Adrenal gland (tissue), 12 donors: ENCODE data around the gene SULT1A1. TPM values are rescaled to one million over a fixed set of nuclear protein-coding genes. Genes with fewer than 3 reads are reported as not detected.

Source experiments
- DNase-seq, 7 donors: peaks; one replicate each; pipeline ENCODE4 v3.0.0-alpha.2; 2019 to 2020
- H3K27ac ChIP-seq, 5 donors: fragments of 200-600 bp; sonication (generic) in 4 of 5; 1 replicate in 3 of 5; 2 replicates in 2 of 5; pipeline versions ENCODE4 v1.5.1 to v1.8.0; 2016 to 2020; ENCODE audit warnings: mild to moderate bottlenecking in 1 of 5
- H3K27me3 ChIP-seq: fragments of 200-600 bp; 2 replicates; pipeline ENCODE4 v1.8.0; 2021
- H3K36me3 ChIP-seq, 2 donors: fragments of 200-600 bp; replicated peaks in 1 of 2; 1 replicate in 1 of 2; 2 replicates in 1 of 2; pipeline versions ENCODE4 v1.5.1 to v1.8.0; 2018 to 2022
- H3K4me1 ChIP-seq, 2 donors: fragments of 200-600 bp; replicated peaks in 1 of 2; 1 replicate in 1 of 2; 2 replicates in 1 of 2; pipeline versions ENCODE4 v1.5.1 to v1.8.0; 2018 to 2021
- H3K4me3 ChIP-seq, 4 donors: fragments of 200-600 bp; sonication (generic) in 3 of 4; one replicate each; pipeline ENCODE4 v1.5.1; 2016 to 2018
- H3K9me3 ChIP-seq, 3 donors: fragments of 200-600 bp; sonication (generic) in 1 of 3; replicated peaks in 1 of 3; 1 replicate in 2 of 3; 2 replicates in 1 of 3; pipeline versions ENCODE4 v1.5.1 to v1.8.0; 2016 to 2021
- POLR2A ChIP-seq, 2 donors: fragments of 450-650 bp; IDR thresholded peaks; one replicate each; pipeline ENCODE4 v1.6.1; 2017; ENCODE audit warnings: antibody characterized with exemption in 2 of 2, mild to moderate bottlenecking in 2 of 2, moderate library complexity in 1 of 2
- WGBS, 4 donors: extraction: QIAGEN DNeasy Blood & Tissue Kit in 2 of 4; methylation state at CpG; one replicate each; pipeline versions ENCODE4 v1.1.5 to v1.1.7; 2013 to 2017; 5-methylcytosine and 5-hydroxymethylcytosine counted together
- intact Hi-C, 2 donors: fragments of 100-400 bp; cut with DNase I; formaldehyde crosslinking; loops; one replicate each; pipeline versions ENCODE4 v1.14.1 to v1.15.0; 2022 to 2023
- polyA plus RNA-seq, 3 donors: library from polyadenylated mRNA; stranded (reverse); fragments of 200-250 nt in 2 of 3; fragments of 350-450 nt in 1 of 3; fragmentation: Illumina TruSeq in 1 of 3; extraction: RNeasy Lipid Tissue Mini Kit (QIAGEN cat#74804) in 1 of 3; gene quantifications; one replicate each; pipeline ENCODE4 v1.2.3, GENCODE V29; 2013 to 2014
- total RNA-seq, 9 donors: library from RNA; depleted of rRNA in 4 of 9; stranded (reverse); fragments of >200 nt in 4 of 9; fragments of 120-200 nt in 1 of 9; fragmentation: NEBNext Ultra II Directional in 1 of 9; extraction: Animal tissue kit (Norgen Biotek cat#: 25700) in 1 of 9; gene quantifications; one replicate each; pipeline versions ENCODE4 v1.1.0 to v1.2.4, GENCODE V29; 2013 to 2023
- TF ChIP-seq, protein P1 (sequence below), 6 experiments: fragments of 450-650 bp in 4 of 6; fragments of 200-600 bp in 2 of 6; sonication (generic) in 1 of 6; IDR thresholded peaks; 1 replicate in 5 of 6; 2 replicates in 1 of 6; pipeline versions ENCODE4 v1.5.1 to v1.8.0; 2016 to 2021; ENCODE audit warnings: antibody characterized with exemption in 6 of 6, mild to moderate bottlenecking in 2 of 6, moderate library complexity in 1 of 6
- donor health status: healthy with polysubstance abuse.
- donor health status: Bipolar disorder and iron deficiency.
- donor health status: DM: yes; HTN: yes; CAD: no.
- donor health status: DM: no; HTN: no; CAD: no.
- donor health status: DM: no; HTN: no; CAD: no.
- donor health status: DM: yes; HTN: yes; CAD: no.

SULT1A1 gene
- total and polyA plus RNA-seq, 12 donors, result 47.2 to 367 (median 112) TPM

DNA sequence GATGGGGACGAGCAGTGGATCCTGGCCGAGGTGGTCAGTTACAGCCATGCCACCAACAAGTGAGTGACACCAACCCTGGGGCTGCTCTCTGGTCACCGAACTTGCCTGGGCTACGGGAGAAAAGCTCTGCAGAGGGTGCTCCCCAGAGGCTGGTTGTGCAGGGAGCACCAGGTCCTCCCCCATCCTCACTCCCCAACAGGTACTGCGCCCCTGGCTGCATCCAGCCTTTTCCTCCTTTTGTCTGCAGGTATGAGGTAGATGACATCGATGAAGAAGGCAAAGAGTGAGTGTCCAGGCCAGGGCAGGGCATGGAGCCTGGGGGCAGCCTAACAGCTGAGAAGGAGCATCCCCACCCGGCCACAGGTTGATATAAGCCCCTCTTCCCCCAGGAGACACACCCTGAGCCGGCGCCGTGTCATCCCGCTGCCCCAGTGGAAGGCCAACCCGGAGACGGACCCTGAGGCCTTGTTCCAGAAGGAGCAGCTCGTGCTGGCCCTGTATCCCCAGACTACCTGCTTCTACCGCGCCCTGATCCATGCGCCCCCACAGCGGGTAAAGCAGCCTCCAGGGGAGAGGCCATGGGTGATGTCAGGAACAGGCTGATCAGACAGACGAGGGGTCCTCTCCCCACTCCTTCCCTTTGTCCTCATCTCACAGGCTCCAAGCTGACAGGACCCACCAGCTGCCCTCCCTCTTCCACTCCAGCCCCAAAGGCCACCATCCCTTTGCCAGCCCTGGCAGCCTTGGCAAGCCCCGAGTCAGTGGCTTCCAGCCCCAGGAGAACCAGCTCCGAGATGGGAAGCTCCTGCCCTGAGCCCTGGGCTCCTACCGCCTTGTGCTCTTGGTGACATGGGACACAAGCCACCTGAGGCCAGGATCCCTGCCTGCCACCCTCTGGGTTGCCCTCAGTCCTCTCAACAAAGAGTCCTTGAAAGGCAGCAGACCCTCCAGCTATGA, 19.2 kb downstream of the SULT1A1 start:
- Histone ChIP-seq H3K27ac (no peak overlapping the region), H3K4me1 (no peaks in the 10 kb centered on the region), H3K27me3 (no peaks in the 10 kb centered on the region), H3K4me3 (no peak overlapping the region), H3K36me3 (peaks cover 0 to 35% of the 10 kb centered on the region in 2 donors), H3K9me3 (no peaks in the 10 kb centered on the region)
- intact Hi-C loops, result no loop called here
- 92 to 96% (median 95%) methylated on average over 7 to 22 of the region's 22 CpGs for WGBS, 4 donors
- TF ChIP-seq POLR2A (IDR thresholded peaks at IDR 0.05), result no peak
- TF ChIP-seq, protein P1, sequence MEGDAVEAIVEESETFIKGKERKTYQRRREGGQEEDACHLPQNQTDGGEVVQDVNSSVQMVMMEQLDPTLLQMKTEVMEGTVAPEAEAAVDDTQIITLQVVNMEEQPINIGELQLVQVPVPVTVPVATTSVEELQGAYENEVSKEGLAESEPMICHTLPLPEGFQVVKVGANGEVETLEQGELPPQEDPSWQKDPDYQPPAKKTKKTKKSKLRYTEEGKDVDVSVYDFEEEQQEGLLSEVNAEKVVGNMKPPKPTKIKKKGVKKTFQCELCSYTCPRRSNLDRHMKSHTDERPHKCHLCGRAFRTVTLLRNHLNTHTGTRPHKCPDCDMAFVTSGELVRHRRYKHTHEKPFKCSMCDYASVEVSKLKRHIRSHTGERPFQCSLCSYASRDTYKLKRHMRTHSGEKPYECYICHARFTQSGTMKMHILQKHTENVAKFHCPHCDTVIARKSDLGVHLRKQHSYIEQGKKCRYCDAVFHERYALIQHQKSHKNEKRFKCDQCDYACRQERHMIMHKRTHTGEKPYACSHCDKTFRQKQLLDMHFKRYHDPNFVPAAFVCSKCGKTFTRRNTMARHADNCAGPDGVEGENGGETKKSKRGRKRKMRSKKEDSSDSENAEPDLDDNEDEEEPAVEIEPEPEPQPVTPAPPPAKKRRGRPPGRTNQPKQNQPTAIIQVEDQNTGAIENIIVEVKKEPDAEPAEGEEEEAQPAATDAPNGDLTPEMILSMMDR (IDR thresholded peaks at IDR 0.05), result no peak
- DNase-seq, result no peak

DNA sequence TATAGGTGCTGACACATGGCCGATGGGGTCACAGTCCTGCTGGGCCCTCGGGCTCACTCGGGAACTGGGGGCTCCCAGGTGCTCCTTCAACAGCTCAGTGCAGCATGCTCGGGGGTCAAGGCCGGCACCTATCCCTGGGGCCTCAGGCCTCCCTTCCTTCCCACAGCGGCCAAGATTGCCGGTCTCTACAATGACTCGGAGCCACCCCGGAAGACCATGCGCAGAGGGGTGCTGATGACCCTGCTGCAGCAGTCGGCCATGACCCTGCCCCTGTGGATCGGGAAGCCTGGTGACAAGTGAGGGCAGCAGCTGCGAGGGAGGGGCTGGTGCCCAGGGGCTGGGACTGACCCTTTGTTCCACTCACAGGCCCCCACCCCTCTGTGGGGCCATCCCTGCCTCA, 19.9 kb downstream of the SULT1A1 start:
- TF ChIP-seq, protein P1 (IDR thresholded peaks at IDR 0.05), result no peak
- no peak for TF ChIP-seq POLR2A (IDR thresholded peaks at IDR 0.05)
- H3K4me1 ChIP-seq, result no peaks in the 10 kb centered on the region
- H3K36me3 ChIP-seq, result peaks cover 0 to 40% of the 10 kb centered on the region in 2 donors
- no peaks in the 10 kb centered on the region for H3K27me3 ChIP-seq
- DNase-seq, result no peak
- H3K27ac ChIP-seq, result no peak overlapping the region
- 88 to 92% (median 90%) methylated on average over 5 to 13 of the region's 13 CpGs for WGBS, 4 donors
- no peak overlapping the region for H3K4me3 ChIP-seq
- intact Hi-C loops, result no loop called here
- no peaks in the 10 kb centered on the region for H3K9me3 ChIP-seq

DNA sequence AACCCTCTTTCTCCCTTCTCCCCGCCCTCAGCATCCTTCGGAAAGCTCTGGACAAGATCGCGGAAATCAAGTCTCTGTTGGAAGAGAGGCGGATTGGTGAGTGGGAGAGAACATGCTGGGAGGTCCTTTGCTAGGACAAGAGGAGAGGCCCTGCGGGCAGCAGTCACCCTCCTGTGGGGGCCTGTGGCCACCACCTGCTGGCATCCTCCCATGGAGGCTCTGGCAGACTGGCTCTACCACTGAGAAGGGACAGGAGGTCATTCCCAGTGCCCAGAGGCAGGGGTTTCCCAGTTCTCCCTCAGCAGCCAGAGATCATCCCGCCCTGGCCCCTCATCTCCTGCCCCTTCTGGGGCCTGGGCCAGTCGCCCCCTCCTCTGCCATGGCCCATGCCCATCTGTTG, 20.8 kb downstream of the SULT1A1 start:
- 94 to 98% (median 96%) methylated on average over 6 to 8 of the region's 8 CpGs for WGBS, 4 donors
- intact Hi-C loops, result no loop called here
- no peak for DNase-seq
- TF ChIP-seq POLR2A (IDR thresholded peaks at IDR 0.05), result no peak
- Histone ChIP-seq H3K36me3 (peaks cover 0 to 40% of the 10 kb centered on the region in 2 donors), H3K4me1 (no peaks in the 10 kb centered on the region), H3K27me3 (no peaks in the 10 kb centered on the region), H3K4me3 (no peak overlapping the region), H3K9me3 (no peaks in the 10 kb centered on the region), H3K27ac (no peak overlapping the region)

DNA sequence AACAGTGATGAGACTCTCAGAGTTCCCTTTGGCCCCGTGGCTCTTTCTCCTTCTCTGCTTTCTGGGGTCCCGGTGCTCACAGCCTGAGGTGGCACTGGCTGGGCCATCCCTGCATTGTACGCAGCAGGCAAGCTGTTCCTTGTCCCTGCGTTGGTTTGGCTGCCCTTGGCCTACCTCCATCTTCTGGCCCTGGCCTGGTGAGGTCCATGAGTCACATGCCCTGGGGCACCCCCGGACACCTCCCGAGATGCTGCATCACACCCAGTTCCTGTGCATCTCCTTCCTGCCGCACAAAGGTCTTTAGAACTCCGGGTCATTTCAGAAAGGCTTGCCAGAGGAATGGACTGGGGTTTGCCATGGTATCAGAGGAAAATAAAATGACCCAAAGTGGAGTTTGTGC, 22.5 kb downstream of the SULT1A1 start:
- TF ChIP-seq, protein P1 (IDR thresholded peaks at IDR 0.05), result no peak
- TF ChIP-seq POLR2A (IDR thresholded peaks at IDR 0.05), result no peak
- intact Hi-C loops, result no loop called here
- H3K27ac ChIP-seq, result no peak overlapping the region
- H3K9me3 ChIP-seq, result no peaks in the 10 kb centered on the region
- H3K36me3 ChIP-seq, result peaks cover 0 to 44% of the 10 kb centered on the region in 2 donors
- H3K27me3 ChIP-seq, result no peaks in the 10 kb centered on the region
- no peaks in the 10 kb centered on the region for H3K4me1 ChIP-seq
- WGBS, 4 donors, result 45 to 63% (median 52%) methylated on average over 8 of the region's 8 CpGs
- no peak overlapping the region for H3K4me3 ChIP-seq
- DNase-seq, result peak in 4 of 7 donors; percentile 42 to 59 (median 50)
